Uterus (tissue), 2 donors: Measurements from ENCODE around the gene CD47.

Experiments
- CTCF ChIP-seq, 4 experiments: fragments of 200-600 bp in 2 of 4; fragments of 450-650 bp in 2 of 4; sonication (generic) in 2 of 4; IDR thresholded peaks; one replicate each; pipeline ENCODE4 v1.5.1; 2016 to 2019; ENCODE audit warnings: antibody characterized with exemption in 4 of 4, mild to moderate bottlenecking in 2 of 4, moderate library complexity in 1 of 4
- POLR2A ChIP-seq, 2 donors: fragments of 450-650 bp; IDR thresholded peaks; one replicate each; pipeline ENCODE4 v1.6.1; 2016; ENCODE audit warnings: antibody characterized with exemption in 2 of 2, mild to moderate bottlenecking in 1 of 2, moderate library complexity in 1 of 2

- no peak for TF ChIP-seq POLR2A (IDR thresholded peaks at IDR 0.05)
- TF ChIP-seq CTCF (IDR thresholded peaks at IDR 0.05) = no peak
Measured at GRCh38 chr3:108028896-108029295, 61.9 kb downstream of the CD47 start.
